Measurements from ENCODE around the gene DMD.

DNA sequence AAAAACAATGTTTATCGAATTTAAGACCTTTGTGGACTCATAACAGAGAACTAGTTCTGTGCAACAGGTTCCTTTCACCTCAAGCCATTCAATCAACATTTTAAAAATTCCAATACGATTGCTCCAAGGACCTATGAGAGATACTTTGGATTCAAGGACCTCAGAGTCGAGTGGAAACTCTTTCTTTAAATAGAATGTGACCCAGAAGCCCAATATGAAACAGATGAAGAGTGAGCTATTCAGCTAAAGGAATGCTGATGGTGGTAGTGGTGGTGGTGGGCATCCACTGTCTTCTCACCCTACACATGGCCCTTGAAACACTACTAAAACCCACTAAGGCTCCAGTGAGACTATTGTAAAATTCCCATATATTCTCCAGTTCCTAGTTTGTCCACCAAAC is 257.2 kb downstream of the DMD start:
- no peak for TF ChIP-seq POLR2A (IDR thresholded peaks at IDR 0.05)
- TF ChIP-seq, protein P1, sequence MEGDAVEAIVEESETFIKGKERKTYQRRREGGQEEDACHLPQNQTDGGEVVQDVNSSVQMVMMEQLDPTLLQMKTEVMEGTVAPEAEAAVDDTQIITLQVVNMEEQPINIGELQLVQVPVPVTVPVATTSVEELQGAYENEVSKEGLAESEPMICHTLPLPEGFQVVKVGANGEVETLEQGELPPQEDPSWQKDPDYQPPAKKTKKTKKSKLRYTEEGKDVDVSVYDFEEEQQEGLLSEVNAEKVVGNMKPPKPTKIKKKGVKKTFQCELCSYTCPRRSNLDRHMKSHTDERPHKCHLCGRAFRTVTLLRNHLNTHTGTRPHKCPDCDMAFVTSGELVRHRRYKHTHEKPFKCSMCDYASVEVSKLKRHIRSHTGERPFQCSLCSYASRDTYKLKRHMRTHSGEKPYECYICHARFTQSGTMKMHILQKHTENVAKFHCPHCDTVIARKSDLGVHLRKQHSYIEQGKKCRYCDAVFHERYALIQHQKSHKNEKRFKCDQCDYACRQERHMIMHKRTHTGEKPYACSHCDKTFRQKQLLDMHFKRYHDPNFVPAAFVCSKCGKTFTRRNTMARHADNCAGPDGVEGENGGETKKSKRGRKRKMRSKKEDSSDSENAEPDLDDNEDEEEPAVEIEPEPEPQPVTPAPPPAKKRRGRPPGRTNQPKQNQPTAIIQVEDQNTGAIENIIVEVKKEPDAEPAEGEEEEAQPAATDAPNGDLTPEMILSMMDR (IDR thresholded peaks at IDR 0.05) = no peak
